SK-N-SH treated with all-trans-retinoic acid at 6 μM for 48 hours (cell line): ENCODE results near the gene OPN4.

ENCODE experiments used
- CREB5 ChIP-seq: fragments of 250-450 bp; sonication (Bioruptor Pico); IDR thresholded peaks from 2 replicates; pipeline ENCODE4 v1.5.1; 2020; ENCODE audit warnings: low read depth, mild to moderate bottlenecking, moderate library complexity
- CSDC2 ChIP-seq: fragments of 250-450 bp; sonication (Bioruptor Pico); IDR thresholded peaks from 2 replicates; pipeline ENCODE4 v1.5.0; 2020; ENCODE audit warnings: mild to moderate bottlenecking, moderate library complexity
- ESRRG ChIP-seq: fragments of 250-450 bp; sonication (Bioruptor Pico); IDR thresholded peaks from 2 replicates; pipeline ENCODE4 v1.6.1; 2021; ENCODE audit warnings: mild to moderate bottlenecking
- ISL1 ChIP-seq: fragments of 250-450 bp; sonication (Bioruptor Pico); IDR thresholded peaks from 2 replicates; pipeline ENCODE4 v2.1.2; 2022; ENCODE audit warnings: mild to moderate bottlenecking, moderate library complexity
- PATZ1 ChIP-seq: fragments of 250-450 bp; sonication (Bioruptor Pico); IDR thresholded peaks from 2 replicates; pipeline ENCODE4 v1.8.0; 2020; ENCODE audit warnings: mild to moderate bottlenecking, moderate library complexity, borderline replicate concordance
- POU6F1 ChIP-seq: fragments of 250-450 bp; sonication (Bioruptor Pico); IDR thresholded peaks from 2 replicates; pipeline ENCODE4 v1.8.0; 2021; ENCODE audit warnings: low read depth, mild to moderate bottlenecking, moderate library complexity, borderline replicate concordance
- SNAI2 ChIP-seq: fragments of 250-450 bp; sonication (Bioruptor Pico); IDR thresholded peaks from 2 replicates; pipeline ENCODE4 v1.5.0; 2020; ENCODE audit warnings: mild to moderate bottlenecking, moderate library complexity
- TCF4 ChIP-seq: fragments of 250-450 bp; sonication (Bioruptor Pico); IDR thresholded peaks from 2 replicates; pipeline ENCODE4 v1.8.0; 2021; ENCODE audit warnings: mild to moderate bottlenecking, moderate library complexity, borderline replicate concordance
- TSHZ2 ChIP-seq: fragments of 250-450 bp; sonication (Bioruptor Pico); IDR thresholded peaks from 2 replicates; pipeline ENCODE4 v1.5.0; 2020; ENCODE audit warnings: mild to moderate bottlenecking, moderate library complexity
- ZC3H10 ChIP-seq: fragments of 250-450 bp; sonication (Bioruptor Pico); IDR thresholded peaks from 2 replicates; pipeline ENCODE4 v1.5.1; 2021; ENCODE audit warnings: mild to moderate bottlenecking, moderate library complexity
- ZFP3 ChIP-seq: fragments of 250-450 bp; sonication (Bioruptor Pico); IDR thresholded peaks from 2 replicates; pipeline ENCODE4 v1.5.0; 2020; ENCODE audit warnings: mild to moderate bottlenecking, moderate library complexity
- ZFP30 ChIP-seq: fragments of 450-650 bp; formaldehyde crosslinking; IDR thresholded peaks from 2 replicates; pipeline ENCODE4 v1.5.0; 2022; ENCODE audit warnings: mild to moderate bottlenecking, moderate library complexity
- ZNF70 ChIP-seq: fragments of 450-650 bp; formaldehyde crosslinking; IDR thresholded peaks from 2 replicates; pipeline ENCODE4 v1.5.0; 2020; ENCODE audit warnings: mild to moderate bottlenecking, moderate library complexity

- TF ChIP-seq ESRRG (CRISPR knock-in tag), result no peak
- no peak for TF ChIP-seq PATZ1 (CRISPR knock-in tag)
- TF ChIP-seq ISL1 (CRISPR knock-in tag), result no peak
- no peak for TF ChIP-seq TSHZ2 (CRISPR knock-in tag)
- TF ChIP-seq ZFP3 (CRISPR knock-in tag), result no peak
- no peak for TF ChIP-seq POU6F1 (CRISPR knock-in tag)
- TF ChIP-seq ZFP30 (CRISPR knock-in tag), result no peak
- no peak for TF ChIP-seq ZC3H10 (CRISPR knock-in tag)
- no peak for TF ChIP-seq TCF4
- TF ChIP-seq ZNF70 (CRISPR knock-in tag), result no peak
- no peak for TF ChIP-seq SNAI2 (CRISPR knock-in tag)
- TF ChIP-seq CREB5 (CRISPR knock-in tag), result no peak
- no peak for TF ChIP-seq CSDC2 (CRISPR knock-in tag)
Observed at GRCh38 chr10:86670876-86671275, 16.5 kb downstream of the OPN4 start.
